Vagina (tissue), 2 donors: ENCODE results near the gene RIPOR1. TPM values are rescaled to one million over a fixed set of nuclear protein-coding genes. Genes with fewer than 3 reads are reported as not detected.

Experiments
- DNase-seq, 2 donors: peaks; one replicate each; pipeline ENCODE4 v3.0.0-alpha.2; 2017; ENCODE audit errors: extremely low spot score in 2 of 2
- H3K27ac ChIP-seq: fragments of 200-600 bp; sonication (generic); one replicate; pipeline ENCODE4 v1.5.1; 2019
- H3K27me3 ChIP-seq: fragments of 200-600 bp; sonication (generic); one replicate; pipeline ENCODE4 v1.5.1; 2019
- H3K36me3 ChIP-seq, 2 donors: fragments of 200-600 bp; sonication (generic); one replicate each; pipeline ENCODE4 v1.5.1; 2017 to 2019
- H3K4me1 ChIP-seq: fragments of 200-600 bp; sonication (generic); one replicate; pipeline ENCODE4 v1.5.1; 2019
- H3K4me3 ChIP-seq, 2 donors: fragments of 200-600 bp; sonication (generic); 1 replicate in 1 of 2; 2 replicates in 1 of 2; pipeline ENCODE4 v1.5.1; 2016 to 2019
- H3K9me3 ChIP-seq: fragments of 200-600 bp; sonication (generic); one replicate; pipeline ENCODE4 v1.5.1; 2019
- POLR2A ChIP-seq, 2 donors: fragments of 450-650 bp; IDR thresholded peaks; one replicate each; pipeline ENCODE4 v1.6.1; 2017; ENCODE audit warnings: antibody characterized with exemption in 2 of 2, mild to moderate bottlenecking in 2 of 2, moderate library complexity in 2 of 2
- POLR2AphosphoS5 ChIP-seq, 2 donors: sonication (generic); formaldehyde crosslinking; IDR thresholded peaks; one replicate each; pipeline ENCODE4 v1.9.0; 2017; ENCODE audit warnings: antibody characterized with exemption in 2 of 2, mild to moderate bottlenecking in 2 of 2, low read depth in 1 of 2; ENCODE audit not compliant: insufficient read depth in 1 of 2
- intact Hi-C: fragments of 100-400 bp; cut with DNase I; formaldehyde crosslinking; loops from one replicate; pipeline ENCODE4 v1.15.1; 2023
- total RNA-seq: library from RNA; depleted of rRNA; stranded (reverse); fragments of >200 nt; gene quantifications from one replicate; pipeline ENCODE4 v1.2.3, GENCODE V29; 2016
- TF ChIP-seq, protein P1 (sequence below), 3 experiments: fragments of 450-650 bp in 2 of 3; fragments of 200-600 bp in 1 of 3; sonication (generic) in 1 of 3; IDR thresholded peaks; one replicate each; pipeline ENCODE4 v1.5.1; 2017 to 2019; ENCODE audit warnings: antibody characterized with exemption in 3 of 3, mild to moderate bottlenecking in 2 of 3, moderate library complexity in 2 of 3

Gene RIPOR1
- total RNA-seq, 1 donor from 2014 or later: 54.8 TPM

DNA sequence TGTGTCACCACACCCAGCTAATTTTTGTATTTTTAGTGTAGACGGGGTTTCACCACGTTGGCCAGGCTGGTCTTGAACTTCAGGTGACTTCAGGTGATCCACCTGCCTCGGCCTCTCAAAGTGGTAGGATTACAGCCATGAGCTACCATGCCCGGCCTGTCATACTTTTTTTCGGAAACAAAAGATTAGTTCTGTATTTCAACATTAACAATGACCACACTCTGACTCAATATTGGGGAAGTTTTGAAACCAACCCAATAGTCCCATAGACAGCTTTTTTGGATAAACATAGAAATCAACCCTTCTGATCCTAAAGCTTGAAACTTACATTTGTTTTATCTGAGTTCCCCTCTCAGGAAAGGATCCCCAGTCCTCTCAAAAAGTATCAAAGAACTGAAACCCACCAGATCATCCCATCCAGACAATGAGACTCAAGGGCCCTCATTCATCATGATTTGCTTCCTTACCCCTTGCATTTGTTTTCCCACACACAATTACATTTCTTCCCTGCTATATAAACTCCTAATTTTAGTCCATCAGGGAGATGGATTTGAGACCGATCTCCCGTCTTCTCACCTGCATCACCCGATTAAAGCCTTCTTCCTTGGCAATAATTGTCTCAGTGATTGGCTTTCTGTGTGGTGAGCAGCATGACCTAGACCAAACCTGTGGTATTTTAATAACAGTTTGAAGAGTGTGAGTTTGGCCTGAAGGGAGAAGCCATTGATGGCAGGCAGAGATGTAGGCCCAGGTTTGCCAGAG is 38.1 kb upstream of the RIPOR1 start:
- no peak for DNase-seq
- H3K27ac ChIP-seq: no peak overlapping the region
- H3K36me3 ChIP-seq: no peaks in the 10 kb centered on the region
- no peaks in the 10 kb centered on the region for H3K4me1 ChIP-seq
- no peak overlapping the region for H3K4me3 ChIP-seq
- H3K27me3 ChIP-seq: no peaks in the 10 kb centered on the region
- TF ChIP-seq POLR2AphosphoS5 (IDR thresholded peaks at IDR 0.05; ENCODE audit: insufficient read depth in 1 of 2, low read depth in 1 of 2) (no peak), POLR2A (IDR thresholded peaks at IDR 0.05) (no peak)
- TF ChIP-seq, protein P1, sequence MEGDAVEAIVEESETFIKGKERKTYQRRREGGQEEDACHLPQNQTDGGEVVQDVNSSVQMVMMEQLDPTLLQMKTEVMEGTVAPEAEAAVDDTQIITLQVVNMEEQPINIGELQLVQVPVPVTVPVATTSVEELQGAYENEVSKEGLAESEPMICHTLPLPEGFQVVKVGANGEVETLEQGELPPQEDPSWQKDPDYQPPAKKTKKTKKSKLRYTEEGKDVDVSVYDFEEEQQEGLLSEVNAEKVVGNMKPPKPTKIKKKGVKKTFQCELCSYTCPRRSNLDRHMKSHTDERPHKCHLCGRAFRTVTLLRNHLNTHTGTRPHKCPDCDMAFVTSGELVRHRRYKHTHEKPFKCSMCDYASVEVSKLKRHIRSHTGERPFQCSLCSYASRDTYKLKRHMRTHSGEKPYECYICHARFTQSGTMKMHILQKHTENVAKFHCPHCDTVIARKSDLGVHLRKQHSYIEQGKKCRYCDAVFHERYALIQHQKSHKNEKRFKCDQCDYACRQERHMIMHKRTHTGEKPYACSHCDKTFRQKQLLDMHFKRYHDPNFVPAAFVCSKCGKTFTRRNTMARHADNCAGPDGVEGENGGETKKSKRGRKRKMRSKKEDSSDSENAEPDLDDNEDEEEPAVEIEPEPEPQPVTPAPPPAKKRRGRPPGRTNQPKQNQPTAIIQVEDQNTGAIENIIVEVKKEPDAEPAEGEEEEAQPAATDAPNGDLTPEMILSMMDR (IDR thresholded peaks at IDR 0.05): no peak
- H3K9me3 ChIP-seq: no peaks in the 10 kb centered on the region
- intact Hi-C loops: no loop called here

DNA sequence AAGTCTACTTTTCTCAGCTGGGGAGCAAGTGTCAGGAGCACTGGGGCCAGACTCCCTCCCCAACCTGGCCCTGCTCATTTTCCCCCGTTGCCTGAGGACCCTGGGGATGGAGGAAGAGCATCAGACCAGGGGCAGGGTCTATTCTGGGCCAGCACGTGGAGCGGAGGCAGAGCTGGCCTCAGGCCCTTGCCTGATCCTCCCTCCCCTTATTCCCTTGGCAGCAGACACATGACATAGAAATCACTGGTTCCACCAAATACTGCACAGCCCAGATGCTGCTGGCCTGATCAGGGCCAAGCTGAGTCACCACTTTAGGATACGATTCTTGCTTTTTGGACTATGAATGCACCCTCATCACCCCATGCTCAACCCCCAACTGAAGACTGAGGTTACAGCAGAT is 29.5 kb upstream of the RIPOR1 start:
- intact Hi-C loops: no loop called here
- Histone ChIP-seq H3K27ac (peak overlapping the region; percentile 61), H3K4me3 (no peak overlapping the region), H3K4me1 (peaks cover 6% of the 10 kb centered on the region), H3K9me3 (no peaks in the 10 kb centered on the region), H3K36me3 (no peaks in the 10 kb centered on the region), H3K27me3 (no peaks in the 10 kb centered on the region)
- TF ChIP-seq POLR2AphosphoS5 (IDR thresholded peaks at IDR 0.05; ENCODE audit: insufficient read depth in 1 of 2, low read depth in 1 of 2): peak in 1 of 2 donors; percentile 49
- TF ChIP-seq, protein P1 (IDR thresholded peaks at IDR 0.05): no peak
- no peak for DNase-seq

DNA sequence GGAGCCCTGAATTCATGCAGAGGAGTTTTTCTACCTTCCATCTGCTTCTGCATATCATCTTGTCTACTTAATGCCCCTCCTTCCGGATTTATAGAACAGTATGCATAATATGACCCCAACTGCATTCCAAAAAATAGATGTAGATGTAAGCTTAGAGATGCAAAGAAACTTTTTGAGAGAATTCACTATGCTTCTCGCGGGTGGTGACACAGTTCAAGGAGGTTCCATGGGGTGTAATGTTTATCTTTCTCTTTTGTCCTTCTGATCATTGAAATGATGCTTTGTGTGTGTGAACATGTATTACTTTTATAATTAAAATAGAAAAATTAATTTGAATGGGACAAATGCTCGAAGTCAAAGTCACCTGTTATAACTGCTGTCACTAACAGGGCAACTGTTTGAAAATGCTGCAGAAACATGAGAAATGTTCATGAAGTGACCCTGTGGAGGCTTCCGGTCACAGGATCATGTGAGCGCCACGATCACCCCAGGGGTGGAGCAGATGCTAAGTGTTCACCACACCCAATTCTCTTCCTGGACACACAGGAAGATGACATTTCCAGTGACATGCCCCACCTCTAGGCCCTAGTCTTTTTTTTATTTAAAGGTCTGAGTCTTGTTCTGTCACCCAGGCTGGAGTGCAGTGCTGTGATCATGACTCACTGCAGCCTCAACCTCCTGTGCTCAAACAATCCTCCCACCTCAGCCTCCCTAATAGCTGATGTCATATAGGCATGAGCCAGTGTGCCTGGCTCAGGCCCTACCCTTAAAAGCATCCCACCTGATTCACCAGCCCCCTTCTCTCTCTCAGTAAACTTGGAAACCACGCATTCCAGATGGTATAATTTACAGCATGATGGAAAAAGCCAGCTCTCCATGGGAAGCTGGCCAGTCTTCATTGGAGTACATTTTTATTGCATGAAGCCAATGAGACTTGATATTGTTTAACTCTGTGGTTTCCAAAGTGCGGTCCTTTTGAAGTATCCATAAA is 24.3 kb upstream of the RIPOR1 start:
- no peak for DNase-seq
- Histone ChIP-seq H3K4me3 (no peak overlapping the region), H3K4me1 (peaks cover 17% of the 10 kb centered on the region), H3K9me3 (no peaks in the 10 kb centered on the region), H3K27me3 (no peaks in the 10 kb centered on the region), H3K27ac (peak overlapping the region; percentile 31), H3K36me3 (no peaks in the 10 kb centered on the region)
- intact Hi-C loops: loop anchor here (5.0 kb wide), 1 partner anchor 1648 kb away; no protein-coding TSS in a partner anchor
- TF ChIP-seq POLR2AphosphoS5 (IDR thresholded peaks at IDR 0.05; ENCODE audit: insufficient read depth in 1 of 2, low read depth in 1 of 2) (no peak), POLR2A (IDR thresholded peaks at IDR 0.05) (no peak)
- TF ChIP-seq, protein P1 (IDR thresholded peaks at IDR 0.05): no peak

DNA sequence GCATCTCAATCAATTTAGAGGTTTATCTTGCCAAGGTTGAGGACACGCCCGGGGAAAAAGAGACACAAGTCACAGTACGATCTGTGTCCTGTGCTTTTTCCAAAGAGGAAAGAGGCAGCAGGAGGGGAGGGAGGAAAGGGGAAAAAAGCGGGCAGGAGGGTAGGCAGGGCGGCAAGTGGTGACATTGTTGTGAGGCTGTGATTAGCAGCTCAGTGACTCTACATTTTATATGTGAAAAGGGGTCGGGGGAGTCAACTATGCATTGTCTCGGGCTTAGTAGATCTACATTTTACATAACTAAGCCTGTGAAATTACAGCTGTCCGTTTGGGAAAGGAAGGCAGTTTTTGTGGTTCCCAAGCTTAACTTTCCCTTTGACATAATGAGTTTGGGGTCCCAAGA is 22.2 kb upstream of the RIPOR1 start:
- Histone ChIP-seq H3K27ac (no peak overlapping the region), H3K9me3 (no peaks in the 10 kb centered on the region), H3K4me3 (no peak overlapping the region), H3K4me1 (peaks cover 17% of the 10 kb centered on the region), H3K36me3 (no peaks in the 10 kb centered on the region), H3K27me3 (no peaks in the 10 kb centered on the region)
- no peak for DNase-seq
- intact Hi-C loops: no loop called here
- TF ChIP-seq, protein P1 (IDR thresholded peaks at IDR 0.05): no peak
- TF ChIP-seq POLR2A (IDR thresholded peaks at IDR 0.05): no peak
- TF ChIP-seq POLR2AphosphoS5 (IDR thresholded peaks at IDR 0.05; ENCODE audit: insufficient read depth in 1 of 2, low read depth in 1 of 2): no peak
